SK-MEL-5 (cell line): Measurements from ENCODE around the gene SLC6A20. TPM values are rescaled to one million over a fixed set of nuclear protein-coding genes. Genes with fewer than 3 reads are reported as not detected.

Experiments
- DNase-seq: peaks from one replicate; pipeline ENCODE4 v3.0.0-alpha.2; 2016; ENCODE audit warnings: low read depth, low spot score
- in situ Hi-C: cut with HindIII; loops from 2 replicates; pipeline ENCODE4 v1.10.0; 2016; ENCODE audit warnings: low sequenced_read_pairs, high pct_unique_total_duplicates, low pct_unique_long_range_greater_than_20kb
- polyA plus RNA-seq, 2 experiments: library from polyadenylated mRNA; depleted of rRNA; stranded (reverse); fragments of >200 nt; gene quantifications; 2 replicates each; pipeline ENCODE4 v1.2.3, GENCODE V29; 2015
- total RNA-seq: library from RNA; depleted of rRNA; stranded (reverse); fragments of >200 nt; shearing (Covaris generic); gene quantifications from 2 replicates; pipeline ENCODE4 v1.2.3, GENCODE V29; 2014; rRNA removed

SLC6A20 gene, protein sequence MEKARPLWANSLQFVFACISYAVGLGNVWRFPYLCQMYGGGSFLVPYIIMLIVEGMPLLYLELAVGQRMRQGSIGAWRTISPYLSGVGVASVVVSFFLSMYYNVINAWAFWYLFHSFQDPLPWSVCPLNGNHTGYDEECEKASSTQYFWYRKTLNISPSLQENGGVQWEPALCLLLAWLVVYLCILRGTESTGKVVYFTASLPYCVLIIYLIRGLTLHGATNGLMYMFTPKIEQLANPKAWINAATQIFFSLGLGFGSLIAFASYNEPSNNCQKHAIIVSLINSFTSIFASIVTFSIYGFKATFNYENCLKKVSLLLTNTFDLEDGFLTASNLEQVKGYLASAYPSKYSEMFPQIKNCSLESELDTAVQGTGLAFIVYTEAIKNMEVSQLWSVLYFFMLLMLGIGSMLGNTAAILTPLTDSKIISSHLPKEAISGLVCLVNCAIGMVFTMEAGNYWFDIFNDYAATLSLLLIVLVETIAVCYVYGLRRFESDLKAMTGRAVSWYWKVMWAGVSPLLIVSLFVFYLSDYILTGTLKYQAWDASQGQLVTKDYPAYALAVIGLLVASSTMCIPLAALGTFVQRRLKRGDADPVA
- total RNA-seq, result not detected in 2 replicates
- not detected in 2 replicates for polyA plus RNA-seq (2015; cell fraction: cytosol; rRNA removed)
- not detected in 2 replicates for polyA plus RNA-seq (2015; cell fraction: nucleus; rRNA removed)

- in situ Hi-C loops, result no loop called here
- DNase-seq, result no peak
Observed at GRCh38 chr3:45795882-45796765, at the start of gene SLC6A20. TSS of gene SLC6A20 (minus strand) at chr3:45796536. CDS start at chr3:45796419, 117 bp downstream.

DNA sequence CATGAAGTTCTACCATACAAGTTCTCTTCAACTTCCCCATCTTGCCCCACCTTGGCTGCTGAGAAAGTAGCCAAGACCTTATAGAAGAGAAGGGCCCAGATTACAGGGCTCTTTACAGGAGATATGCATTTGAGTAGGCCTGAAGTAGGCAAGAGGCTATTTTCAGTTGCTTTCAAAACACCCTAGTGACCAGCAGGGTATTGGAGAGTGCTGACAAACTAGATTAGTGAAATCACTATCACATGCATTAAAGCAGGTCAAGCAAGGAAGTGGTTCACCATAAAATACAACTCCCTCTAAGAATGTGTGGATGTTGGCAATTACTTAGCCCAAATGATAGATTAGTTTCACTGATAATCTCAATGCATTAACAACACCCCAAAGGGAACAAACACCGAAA is 48.3 kb upstream of the SLC6A20 start:
- no peak for DNase-seq
- in situ Hi-C loops, result no loop called here

GRCh38 chr3:45842851-45843625 is 46.7 kb upstream of the SLC6A20 start:
- in situ Hi-C loops, result no loop called here
- no peak for DNase-seq

DNA sequence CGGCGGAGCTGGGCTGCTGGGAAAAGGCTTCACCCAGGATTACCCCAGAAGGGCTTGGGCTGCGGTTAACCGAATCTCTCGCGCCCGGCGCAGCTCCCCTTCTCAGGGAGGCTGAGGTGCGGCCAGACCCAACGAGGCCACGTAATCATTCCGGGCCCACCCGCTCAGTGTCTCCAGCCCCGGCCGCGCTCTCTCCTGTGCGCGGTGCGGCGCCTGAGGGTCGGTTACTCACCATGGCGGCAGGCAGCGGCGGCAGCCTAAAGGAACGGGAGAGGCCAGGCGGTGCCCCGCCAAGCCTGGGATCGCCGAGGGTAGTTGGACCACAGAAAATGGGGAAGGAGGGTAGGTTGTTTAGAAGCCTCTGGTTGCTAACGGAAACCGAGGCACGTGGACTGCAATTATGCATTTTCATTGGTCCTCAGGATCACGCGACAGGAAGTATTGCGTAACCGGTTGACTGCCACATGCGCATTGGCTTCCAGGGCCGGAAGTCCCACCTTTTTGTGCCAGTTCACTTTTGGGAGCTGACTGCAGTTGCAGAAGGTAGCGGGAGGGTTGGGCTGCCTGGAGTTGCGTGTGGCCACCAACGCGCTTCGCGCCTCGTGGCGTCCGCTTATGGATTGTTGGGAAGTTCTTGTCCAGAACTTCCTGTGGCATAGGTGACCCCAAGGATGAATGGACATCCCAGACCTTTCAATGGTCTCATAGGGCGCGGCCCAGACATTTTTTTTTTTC is 45.6 kb upstream of the SLC6A20 start, which contains the start of gene LZTFL1:
Gene LZTFL1 (minus strand): TSS at position 363 of the 735 bp plus-strand sequence. CDS start 128 bp downstream, at position 235.
- peak; percentile 98 for DNase-seq
- in situ Hi-C loops, result no loop called here

DNA sequence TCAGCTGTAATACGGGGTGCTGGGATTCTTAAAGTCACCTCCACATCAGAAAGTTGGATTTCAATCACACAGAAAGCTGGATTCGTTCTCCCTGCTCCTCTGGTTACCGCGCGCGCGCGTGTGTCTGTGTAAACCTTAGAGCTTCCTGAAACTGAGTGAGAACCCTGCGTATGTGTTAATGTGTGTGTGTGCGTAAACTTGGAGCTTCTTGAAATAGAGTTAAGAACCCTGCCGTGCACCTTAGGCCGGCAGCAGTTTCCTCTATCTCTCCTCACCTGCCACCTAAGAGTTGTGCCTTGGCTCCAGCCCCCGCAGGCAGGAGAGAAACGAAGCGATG is 45.1 kb upstream of the SLC6A20 start:
- DNase-seq, result no peak
- in situ Hi-C loops, result no loop called here

DNA sequence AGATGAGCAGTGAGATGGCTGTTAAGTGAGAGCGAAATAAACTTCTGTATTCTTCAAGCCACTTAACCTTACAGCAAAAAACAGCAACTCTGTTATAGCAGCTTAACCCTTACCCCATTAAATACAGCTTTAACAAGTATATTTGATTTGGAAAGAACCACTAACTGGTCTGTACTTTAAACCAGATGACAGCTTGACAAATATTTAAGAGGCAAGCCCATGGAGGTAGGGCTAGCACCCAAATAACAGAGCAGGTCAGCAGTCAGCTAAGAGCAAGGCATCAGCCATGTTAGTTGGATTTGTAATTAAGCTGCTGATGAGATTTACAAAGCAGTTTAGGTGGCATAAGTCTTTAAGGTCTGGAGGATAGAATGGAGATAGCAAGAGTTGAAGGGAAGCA is 42.1 kb upstream of the SLC6A20 start:
- DNase-seq, result no peak
- in situ Hi-C loops, result no loop called here

DNA sequence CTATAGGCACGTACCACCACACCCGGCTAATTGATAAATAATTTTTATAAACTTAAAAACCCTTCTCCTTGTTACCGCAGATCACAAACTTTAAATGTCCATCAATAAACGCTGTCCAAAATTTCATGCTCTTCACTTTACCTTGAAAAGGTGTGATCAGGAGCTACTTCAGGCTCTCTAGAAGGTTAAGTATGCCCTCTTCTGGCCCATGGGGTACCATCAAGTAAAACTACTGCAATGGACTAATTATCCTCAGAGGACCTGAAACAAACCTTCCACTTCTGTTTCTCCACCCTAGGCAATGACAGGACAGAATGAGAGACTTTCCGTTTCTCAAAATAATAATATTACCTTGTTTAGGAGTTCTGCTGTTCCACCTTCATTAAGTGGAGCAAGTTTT is 36.4 kb upstream of the SLC6A20 start:
- DNase-seq, result peak; percentile 32
- in situ Hi-C loops, result no loop called here

DNA sequence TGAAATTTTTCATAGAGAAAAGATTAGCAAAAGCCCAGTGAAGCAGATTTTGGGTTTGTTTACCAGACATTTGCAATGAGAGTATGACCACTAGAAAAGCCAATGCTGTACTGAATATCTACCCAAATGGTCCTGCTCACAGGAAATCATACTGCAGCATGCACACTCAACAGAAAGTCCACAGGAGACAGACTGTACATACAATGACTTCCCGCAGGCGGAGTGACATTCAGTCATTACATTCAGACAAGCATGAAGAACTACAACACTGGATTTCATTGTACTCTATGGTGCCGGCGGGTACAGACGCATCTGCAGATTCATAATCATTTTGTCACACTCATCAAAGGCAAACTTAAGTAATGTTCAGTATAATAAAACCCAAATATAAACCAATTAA is 33.8 kb upstream of the SLC6A20 start:
- DNase-seq, result peak; percentile 74

DNA sequence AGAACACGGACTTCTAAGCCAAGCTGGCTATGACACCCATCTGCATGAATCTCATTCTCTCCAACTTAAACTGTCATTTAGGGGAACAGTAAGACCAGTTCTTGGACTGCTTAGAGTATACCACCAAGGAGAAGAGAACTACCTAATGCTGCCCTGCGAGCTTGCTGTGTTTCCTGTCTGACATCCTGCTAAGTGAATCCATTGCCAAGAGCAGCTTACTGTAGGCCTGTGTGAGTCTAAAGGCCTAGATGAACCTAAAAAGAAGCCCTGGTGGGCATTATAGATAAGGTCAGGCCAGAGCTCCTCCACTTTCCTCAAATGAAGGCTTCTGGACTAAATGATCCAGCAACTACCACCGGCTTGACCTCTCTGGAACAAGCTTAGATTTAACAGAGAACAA is 30.6 kb upstream of the SLC6A20 start:
- in situ Hi-C loops, result no loop called here
- DNase-seq, result no peak

More for the DNA sequence above, 33.8 kb upstream of the SLC6A20 start:
- in situ Hi-C loops, result no loop called here

- no peak for DNase-seq
Observed at GRCh38 chr3:45826321-45826720, 30.0 kb upstream of the SLC6A20 start.

GRCh38 chr3:45821127-45821526 is 24.8 kb upstream of the SLC6A20 start:
- in situ Hi-C loops, result no loop called here
- no peak for DNase-seq

More at GRCh38 chr3:45826321-45826720, 30.0 kb upstream of the SLC6A20 start:
- in situ Hi-C loops, result no loop called here

DNA sequence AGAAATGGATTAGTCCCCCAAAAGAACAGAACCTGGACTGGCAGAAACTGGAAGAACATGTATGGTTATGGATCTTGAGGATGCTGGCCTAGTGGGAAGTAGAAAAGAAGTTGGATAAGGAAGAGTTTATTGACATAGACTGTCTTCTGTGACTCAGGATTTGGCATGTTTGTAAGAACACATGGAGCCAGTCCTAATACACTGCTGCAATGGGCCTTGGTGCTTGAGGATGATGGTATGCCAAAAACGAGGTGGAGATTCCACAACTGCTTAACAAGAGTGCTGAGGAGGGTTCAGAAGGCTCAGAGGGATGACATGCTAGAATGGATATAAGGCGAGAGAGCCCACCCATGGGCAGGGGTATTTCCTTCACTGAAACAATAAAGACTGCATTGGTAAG is 23.2 kb upstream of the SLC6A20 start:
- no peak for DNase-seq
- in situ Hi-C loops, result no loop called here

GRCh38 chr3:45817831-45818522 is 21.6 kb upstream of the SLC6A20 start:
- in situ Hi-C loops, result no loop called here
- peak; percentile 32 for DNase-seq

- peak; percentile 26 for DNase-seq
- in situ Hi-C loops, result no loop called here
Observed at GRCh38 chr3:45816544-45816943, 20.2 kb upstream of the SLC6A20 start.

DNA sequence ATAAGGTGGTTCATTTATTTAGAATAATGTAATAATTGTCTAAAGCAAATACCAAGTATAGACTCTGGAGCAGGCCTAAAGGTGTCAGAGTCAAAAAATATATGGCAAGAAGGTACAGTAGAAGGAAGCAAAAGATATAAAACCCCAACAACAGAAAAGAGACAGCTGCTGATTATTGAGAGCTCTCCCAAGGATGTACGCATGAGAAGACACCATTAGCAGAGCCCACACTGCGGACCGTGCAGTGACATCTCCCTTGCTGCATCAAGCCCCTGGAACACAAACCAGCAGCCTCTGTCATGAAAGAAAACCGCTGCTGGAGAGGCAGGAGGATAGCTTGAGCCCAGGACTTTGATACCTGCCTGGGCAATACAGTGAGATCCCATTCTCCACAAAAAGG is 18.0 kb upstream of the SLC6A20 start:
- in situ Hi-C loops, result no loop called here
- no peak for DNase-seq
